Hypothalamus (tissue), 51 donors: Measurements from ENCODE around the gene ZNF17.

Experiments used
- DNase-seq, 51 donors: peaks; one replicate each; lab custom pipeline; 2025; lab: John Stamatoyannopoulos, UW

Gene ZNF17

GRCh38 chr19:57421037-57421436 is 10.1 kb downstream of the ZNF17 start:
- no peak for DNase-seq

- DNase-seq: no peak
Observed at GRCh38 chr19:57434386-57435061, 23.6 kb downstream of the ZNF17 start.

GRCh38 chr19:57435062-57435978 is 24.4 kb downstream of the ZNF17 start, which contains the start of gene ZNF749:
TSS of gene ZNF749 (plus strand) at chr19:57435325. CDS start at chr19:57435579, 254 bp downstream.
- DNase-seq: peak; percentile 53 to 100 (median 94)

- DNase-seq: no peak
Observed at GRCh38 chr19:57436417-57436816, 25.5 kb downstream of the ZNF17 start.

GRCh38 chr19:57437931-57438330 is 27.0 kb downstream of the ZNF17 start:
- DNase-seq: peak in 1 of 51 donors; percentile 2

GRCh38 chr19:57438925-57439324 is 28.0 kb downstream of the ZNF17 start:
- DNase-seq: no peak

GRCh38 chr19:57441979-57442752 is 31.2 kb downstream of the ZNF17 start:
- DNase-seq: no peak

GRCh38 chr19:57443121-57443696 is 32.2 kb downstream of the ZNF17 start:
- no peak for DNase-seq

GRCh38 chr19:57452307-57452706 is 41.3 kb downstream of the ZNF17 start:
- no peak for DNase-seq

GRCh38 chr19:57465680-57466381 is 54.9 kb downstream of the ZNF17 start:
- DNase-seq: no peak

GRCh38 chr19:57466489-57466888 is 55.5 kb downstream of the ZNF17 start:
- peak in 3 of 51 donors; percentile 1 to 12 (median 4) for DNase-seq
